OCI-LY3 (cell line): Measurements from ENCODE around the gene OR5AK2.

Source experiments
- EZH2phosphoT487 ChIP-seq: fragments of 200-600 bp; shearing (Covaris generic); IDR thresholded peaks from 2 replicates; pipeline ENCODE4 v1.6.1; 2018; ENCODE audit warnings: antibody characterized with exemption, mixed run types, low read depth
- TF ChIP-seq, protein P1 (sequence below): fragments of 200-600, 300-600 bp; sonication (generic); IDR thresholded peaks from 2 replicates; pipeline ENCODE4 v1.5.1; 2014; ENCODE audit warnings: antibody characterized with exemption, low read length, low read depth

GRCh38 chr11:57015679-57016078 lies 27.0 kb downstream of the OR5AK2 start:
- no peak for TF ChIP-seq EZH2phosphoT487
- TF ChIP-seq, protein P1, sequence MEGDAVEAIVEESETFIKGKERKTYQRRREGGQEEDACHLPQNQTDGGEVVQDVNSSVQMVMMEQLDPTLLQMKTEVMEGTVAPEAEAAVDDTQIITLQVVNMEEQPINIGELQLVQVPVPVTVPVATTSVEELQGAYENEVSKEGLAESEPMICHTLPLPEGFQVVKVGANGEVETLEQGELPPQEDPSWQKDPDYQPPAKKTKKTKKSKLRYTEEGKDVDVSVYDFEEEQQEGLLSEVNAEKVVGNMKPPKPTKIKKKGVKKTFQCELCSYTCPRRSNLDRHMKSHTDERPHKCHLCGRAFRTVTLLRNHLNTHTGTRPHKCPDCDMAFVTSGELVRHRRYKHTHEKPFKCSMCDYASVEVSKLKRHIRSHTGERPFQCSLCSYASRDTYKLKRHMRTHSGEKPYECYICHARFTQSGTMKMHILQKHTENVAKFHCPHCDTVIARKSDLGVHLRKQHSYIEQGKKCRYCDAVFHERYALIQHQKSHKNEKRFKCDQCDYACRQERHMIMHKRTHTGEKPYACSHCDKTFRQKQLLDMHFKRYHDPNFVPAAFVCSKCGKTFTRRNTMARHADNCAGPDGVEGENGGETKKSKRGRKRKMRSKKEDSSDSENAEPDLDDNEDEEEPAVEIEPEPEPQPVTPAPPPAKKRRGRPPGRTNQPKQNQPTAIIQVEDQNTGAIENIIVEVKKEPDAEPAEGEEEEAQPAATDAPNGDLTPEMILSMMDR = no peak
